Measurements from ENCODE around the gene RMRP.

RMRP gene

DNA sequence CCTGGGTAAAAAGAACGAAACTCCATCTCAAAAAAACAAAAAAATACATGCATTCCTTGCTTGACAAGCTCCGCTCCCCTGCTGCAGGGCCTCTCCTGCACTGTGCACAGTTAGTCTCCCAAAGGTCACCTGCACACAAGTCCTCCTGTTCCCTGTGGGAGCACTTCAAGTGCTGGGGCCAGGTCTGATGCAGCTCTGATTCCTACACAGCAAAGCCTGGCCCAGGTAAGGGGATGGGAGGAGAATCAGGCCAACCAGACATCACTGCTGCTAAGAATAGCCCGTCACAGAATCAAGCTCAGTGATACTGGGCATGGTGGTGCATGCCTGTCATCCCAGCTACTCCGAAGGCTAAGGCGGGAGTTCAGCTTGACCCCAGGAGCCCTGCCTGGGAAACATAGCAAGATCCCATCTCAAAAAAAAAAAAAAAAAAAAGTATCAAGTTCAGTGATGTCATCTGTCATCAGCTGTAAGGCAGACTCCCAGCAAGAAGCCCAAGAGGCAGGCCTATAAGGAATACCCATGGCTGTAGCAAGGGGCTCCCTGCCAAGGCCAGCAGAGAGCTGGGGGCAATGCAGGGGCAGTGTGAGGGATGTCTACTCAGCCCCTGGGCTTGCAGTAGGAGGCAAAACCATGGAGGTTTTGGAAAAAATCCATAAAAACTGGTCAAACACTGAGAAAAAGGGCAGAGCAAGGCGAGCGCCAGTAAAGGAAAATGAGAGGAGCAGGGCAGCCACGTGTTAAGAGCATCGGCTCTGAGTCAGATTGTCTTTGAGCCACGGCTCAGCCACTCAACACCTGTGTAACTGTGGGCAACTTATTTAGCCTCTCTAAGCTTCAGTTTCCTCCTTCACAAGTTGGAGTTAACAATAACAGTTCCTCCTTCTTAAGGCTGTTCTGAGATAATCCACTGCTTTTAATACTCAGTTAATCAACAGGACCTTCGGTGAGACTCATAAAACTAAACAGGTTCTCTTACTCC is 28.7 kb upstream of the RMRP start:
- no peak for DNase-seq

GRCh38 chr9:35685506-35685905 is 27.7 kb upstream of the RMRP start:
- no peak for DNase-seq

DNA sequence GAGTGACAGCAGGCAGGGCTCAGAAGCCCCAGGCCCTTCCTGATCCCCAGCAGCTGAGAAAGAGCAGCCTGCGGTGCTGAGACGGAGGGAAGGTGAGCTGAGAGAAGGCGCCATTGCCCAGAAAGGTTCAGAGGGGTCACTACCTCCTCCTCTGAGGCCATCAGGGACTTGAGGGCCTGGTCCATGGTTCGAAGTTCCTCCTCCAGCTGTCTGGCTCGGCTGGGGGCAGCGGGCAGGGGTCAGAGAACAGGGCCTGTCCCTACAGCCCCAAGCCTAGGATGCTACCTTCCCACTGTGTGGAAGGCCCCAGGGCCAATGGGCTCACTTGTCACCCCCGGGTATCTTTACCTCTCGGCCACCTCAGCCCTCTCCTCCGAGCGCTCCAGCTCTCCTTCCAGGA is 27.1 kb upstream of the RMRP start:
- no peak for DNase-seq

DNA sequence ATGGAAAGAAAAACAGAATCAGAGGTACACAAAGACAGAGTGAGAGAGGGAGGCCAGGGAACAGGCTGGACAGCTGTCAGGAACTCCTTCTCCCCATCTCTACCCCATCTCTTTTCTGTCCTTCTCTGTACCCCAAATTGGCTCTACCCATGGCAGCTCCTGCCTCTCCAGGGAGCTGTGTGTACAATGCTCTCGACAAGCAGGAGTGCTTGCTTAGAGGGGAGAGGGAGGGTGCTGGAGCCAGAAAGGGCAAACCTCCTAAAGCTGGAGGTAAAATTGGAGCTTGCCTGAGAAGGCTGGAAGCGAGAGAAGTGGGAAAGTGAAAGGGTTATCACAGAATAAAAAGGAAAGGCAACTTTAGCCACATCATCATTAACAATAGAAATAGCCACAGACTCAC is 25.5 kb upstream of the RMRP start:
- no peak for DNase-seq

- no peak for DNase-seq
Observed at GRCh38 chr9:35682520-35683315, 24.9 kb upstream of the RMRP start.

GRCh38 chr9:35682051-35682450 is 24.2 kb upstream of the RMRP start:
- no peak for DNase-seq

DNA sequence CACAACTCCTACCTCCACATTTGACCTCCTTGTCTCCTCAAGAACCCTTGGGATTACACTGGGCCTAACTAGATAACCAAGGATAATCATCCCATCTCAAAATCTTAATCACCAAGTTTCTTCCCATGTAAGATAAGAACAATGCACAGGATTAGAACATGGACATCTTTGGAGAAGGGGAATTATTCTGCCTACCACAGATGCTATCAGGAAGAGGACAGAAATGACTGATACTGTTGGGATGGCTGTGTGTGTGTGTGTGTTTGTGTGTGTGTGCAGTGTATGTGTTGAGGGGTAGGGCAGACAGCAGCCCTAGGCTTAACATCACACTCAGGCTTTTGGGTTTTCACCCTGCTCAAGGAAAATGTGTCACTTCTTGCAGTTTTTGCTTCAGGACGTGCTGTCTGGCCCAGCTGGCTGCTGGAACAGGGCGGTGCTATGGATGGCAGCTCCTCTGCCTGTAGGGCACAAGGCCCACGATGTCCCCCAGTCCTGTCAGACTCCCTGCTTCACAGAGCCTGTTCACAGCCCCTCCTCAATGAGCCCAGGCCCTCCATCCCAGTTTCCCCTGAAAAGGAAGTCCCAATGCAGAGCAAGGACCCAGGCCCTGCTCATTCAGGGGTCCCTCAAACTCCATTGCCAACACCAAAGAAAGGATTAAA is 23.7 kb upstream of the RMRP start:
- no peak for DNase-seq

- DNase-seq: no peak
Observed at GRCh38 chr9:35680331-35681105, 22.7 kb upstream of the RMRP start.

- no peak for DNase-seq
Observed at GRCh38 chr9:35679766-35680330, 22.0 kb upstream of the RMRP start.

DNA sequence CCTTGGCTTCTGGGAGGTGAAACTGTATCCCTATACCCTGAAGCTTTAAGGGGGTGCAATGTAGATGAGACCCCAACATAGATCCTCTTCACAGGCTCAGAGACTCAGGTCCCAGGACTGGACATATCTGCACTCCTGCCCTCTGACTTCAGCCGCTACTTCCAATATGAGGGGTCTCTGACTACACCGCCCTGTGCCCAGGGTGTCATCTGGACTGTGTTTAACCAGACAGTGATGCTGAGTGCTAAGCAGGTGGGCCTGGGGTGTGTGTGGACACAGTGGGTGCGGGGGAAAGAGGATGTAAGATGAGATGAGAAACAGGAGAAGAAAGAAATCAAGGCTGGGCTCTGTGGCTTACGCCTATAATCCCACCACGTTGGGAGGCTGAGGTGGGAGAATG is 21.3 kb upstream of the RMRP start:
- no peak for DNase-seq

- peak; percentile 23 for DNase-seq
Observed at GRCh38 chr9:35675732-35676392, 18.0 kb upstream of the RMRP start.

- peak; percentile 4 for DNase-seq
Observed at GRCh38 chr9:35675204-35675603, 17.4 kb upstream of the RMRP start.

DNA sequence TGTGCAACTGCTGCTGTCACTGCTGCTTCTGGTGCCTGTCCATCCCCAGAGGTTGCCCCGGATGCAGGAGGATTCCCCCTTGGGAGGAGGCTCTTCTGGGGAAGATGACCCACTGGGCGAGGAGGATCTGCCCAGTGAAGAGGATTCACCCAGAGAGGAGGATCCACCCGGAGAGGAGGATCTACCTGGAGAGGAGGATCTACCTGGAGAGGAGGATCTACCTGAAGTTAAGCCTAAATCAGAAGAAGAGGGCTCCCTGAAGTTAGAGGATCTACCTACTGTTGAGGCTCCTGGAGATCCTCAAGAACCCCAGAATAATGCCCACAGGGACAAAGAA is 16.2 kb upstream of the RMRP start:
- no peak for DNase-seq

- DNase-seq: no peak
Observed at GRCh38 chr9:35673132-35674024, 15.6 kb upstream of the RMRP start, which contains the start of gene CA9. TSS of gene CA9 (plus strand) at chr9:35673928. CDS start at chr9:35673960, 32 bp downstream.

DNA sequence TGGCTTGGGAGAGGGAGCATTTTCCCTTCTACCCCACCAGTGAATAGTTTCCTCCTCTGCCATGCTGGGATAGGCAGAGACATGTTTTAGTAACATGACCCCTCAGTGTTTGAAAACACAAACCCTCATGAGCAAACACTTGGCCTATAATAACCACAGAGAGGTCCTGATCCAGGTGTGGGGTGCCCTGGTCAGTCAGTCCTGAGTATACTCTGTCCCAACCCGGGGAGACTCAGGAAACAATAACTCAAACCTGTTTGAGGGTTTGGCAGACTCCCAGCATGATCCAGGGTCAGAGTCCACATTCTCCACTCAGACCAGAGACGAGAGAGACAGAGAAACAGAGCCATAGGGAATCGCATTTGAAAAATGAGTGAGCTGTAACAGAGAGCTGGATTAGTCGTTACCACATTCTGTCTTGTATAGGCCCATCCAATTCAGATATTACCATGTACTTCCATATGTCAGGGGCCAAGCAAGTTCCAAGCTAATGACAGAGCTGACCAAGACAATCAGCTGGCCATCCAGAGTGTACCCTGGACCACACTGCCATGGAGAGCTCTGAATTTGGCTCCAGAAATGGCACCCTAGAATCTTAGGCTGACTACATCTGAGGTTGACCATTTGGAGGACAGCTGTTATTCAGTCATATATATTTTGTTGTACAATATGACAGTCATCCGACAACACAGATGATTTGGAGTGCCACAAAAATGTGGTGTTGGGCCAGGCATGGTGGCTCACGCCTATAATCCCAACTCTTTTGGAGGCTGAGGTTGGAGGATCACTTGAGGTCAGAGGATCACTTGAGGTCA is 11.7 kb upstream of the RMRP start:
- DNase-seq: no peak

DNA sequence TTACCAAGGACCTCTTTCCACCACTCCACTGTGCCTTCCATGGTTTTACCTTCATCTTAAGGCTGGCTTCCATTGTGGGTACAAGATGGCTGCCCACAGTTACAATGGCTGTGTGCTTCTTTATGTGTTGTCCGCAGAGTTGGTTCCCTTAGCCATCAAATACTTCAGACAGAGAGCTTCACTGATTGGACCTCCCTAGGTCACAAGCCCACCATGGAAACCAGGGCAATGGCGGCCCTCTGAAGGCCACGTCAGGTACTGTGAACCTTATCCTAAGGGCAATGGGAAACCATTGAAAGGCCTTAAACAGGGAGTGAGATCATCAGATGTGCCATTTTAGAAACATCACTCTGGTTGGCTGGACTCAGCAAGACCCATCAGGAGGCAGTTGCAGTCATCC is 10.1 kb upstream of the RMRP start:
- no peak for DNase-seq

DNA sequence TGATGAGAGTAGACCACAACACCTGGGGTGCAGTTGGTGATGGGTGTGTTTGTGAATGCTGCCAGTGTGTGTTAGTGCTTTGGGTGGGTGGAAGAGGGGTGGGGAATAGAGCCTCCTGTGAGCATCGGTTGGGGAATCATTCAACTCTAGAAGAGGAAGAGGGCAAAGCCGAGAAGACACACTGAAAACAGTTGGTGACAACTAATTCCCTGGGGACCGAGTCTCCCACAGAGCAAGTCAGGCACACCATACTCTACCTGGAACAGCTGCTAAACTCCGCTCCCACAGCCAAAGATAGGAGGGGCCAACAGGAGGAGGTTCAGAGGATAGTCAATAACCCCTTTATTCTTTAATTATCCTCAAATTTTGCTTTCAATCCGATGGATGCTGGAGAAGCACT is 8.7 kb upstream of the RMRP start:
- DNase-seq: no peak

DNA sequence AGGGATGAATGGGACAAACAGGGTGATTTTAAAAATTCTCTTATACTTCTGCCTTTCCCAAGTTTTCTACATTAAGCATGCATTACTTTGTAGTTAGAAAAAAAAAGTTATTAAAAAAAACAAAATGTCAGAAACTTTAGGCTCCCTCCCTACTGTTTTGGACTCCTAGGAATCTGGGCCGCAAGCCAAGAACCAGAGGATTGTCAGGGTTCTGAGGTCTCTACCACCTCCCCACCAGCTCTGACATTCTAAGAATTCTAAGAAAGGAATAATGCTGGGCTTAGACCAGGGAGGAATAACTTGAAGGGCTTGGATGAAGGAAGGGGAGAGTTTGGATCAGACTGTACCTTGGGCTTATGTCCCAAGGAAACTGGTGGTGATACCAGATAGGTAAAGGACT is 8.2 kb upstream of the RMRP start:
- no peak for DNase-seq

DNA sequence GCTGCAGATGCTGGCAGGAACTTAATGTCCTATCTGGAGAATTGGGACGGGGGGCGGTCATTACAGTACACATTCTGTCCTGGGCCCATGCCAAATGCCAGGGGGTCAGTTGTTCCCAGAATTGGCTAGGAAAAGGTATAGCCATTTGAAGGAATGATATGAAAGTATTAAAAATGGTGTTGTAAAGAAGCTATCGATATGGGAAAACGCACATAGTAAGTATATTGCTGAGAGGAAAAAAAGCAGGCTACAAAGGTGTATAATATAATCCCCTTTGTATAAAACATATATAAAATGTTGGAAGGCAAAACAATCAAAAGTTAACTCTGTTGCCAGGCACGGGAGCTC is 7.6 kb upstream of the RMRP start:
- no peak for DNase-seq

Data from NCI-H2227 treated with DMSO at 0.1 percent for 48 hours (cell line).